ENCODE results near the gene RPS6KB2. TPM values are rescaled to one million over a fixed set of nuclear protein-coding genes. Genes with fewer than 3 reads are reported as not detected.

Gene RPS6KB2
- total RNA-seq, 2 experiments from 2014 or later: 69.3 to 72.0 TPM

DNA sequence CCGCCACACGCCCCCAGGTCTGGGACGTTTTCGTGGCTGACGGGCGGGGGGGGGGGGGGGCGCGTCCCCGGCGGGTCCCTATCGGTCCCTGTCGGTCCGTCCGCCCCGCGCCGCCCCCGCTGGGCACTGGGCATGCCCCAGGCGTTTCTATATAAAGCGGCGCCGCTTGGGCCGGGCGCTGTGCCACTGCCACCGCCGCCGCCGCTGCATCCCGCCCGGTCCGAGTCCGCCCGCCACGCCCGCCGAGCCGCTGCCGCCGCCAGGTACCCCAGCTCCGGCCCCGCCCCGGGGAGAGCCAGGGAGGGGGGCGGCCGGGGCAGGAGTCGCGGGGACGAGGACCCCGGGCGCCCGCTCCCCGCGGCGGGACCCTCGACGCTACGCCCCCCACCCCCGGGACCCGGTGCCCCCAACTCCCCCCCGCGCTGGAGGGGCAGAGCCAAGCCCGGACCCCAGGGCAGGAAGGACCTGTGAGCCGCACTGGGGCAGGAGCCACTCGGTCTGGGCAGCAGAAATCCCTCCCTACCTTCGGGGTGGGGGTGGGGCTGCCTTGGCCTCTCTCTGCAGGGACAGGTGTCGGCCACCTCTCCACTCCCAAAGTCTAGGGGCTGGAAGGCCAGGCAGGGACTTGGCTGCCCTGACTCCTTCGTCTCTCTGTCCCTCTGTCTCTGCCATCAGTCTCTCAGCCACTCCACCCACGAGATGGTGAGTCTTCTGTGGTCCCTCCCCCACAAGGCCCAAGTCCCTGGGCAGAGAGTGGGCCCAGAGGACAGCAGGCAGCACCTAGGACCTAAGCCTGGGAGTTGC lies 12.6 kb upstream of the RPS6KB2 start, which contains the start of gene CARNS1:
TSS of gene CARNS1 (plus strand) at position 178 of the 804 bp plus-strand sequence. CDS start at position 700, 522 bp downstream.
- H3K27ac Mint-ChIP-seq: peak within 1 kb of the TSS; percentile 98
- H3K36me3 Mint-ChIP-seq (ENCODE audit: low read depth): no peaks in the 10 kb centered on the region
- ChIA-PET CTCF (interaction anchor here (1.4 to 6.0 kb wide), 3 partner anchors 9 to 54 kb away, joined by 3 to 46 read pairs (median 4); partner anchors contain the start of genes PPP1CA and TBC1D10C), POLR2A (interaction anchor here (0.6 to 12.5 kb wide), 8 partner anchors 8 to 70 kb away, joined by 3 to 411 read pairs (median 11); partner anchors contain the start of genes PPP1CA, PTPRCAP, RPS6KB2 and TBC1D10C)
- DNase-seq (peak in 3 of 14 experiments; percentile 38 to 46 (median 44)), ATAC-seq (ENCODE audit: poor library complexity) (no peak)
- H3K9me3 ChIP-seq (ENCODE audit: control insufficient read depth in 1 of 2, insufficient read depth in 1 of 2, low read length in 2 of 2): no peaks in the 10 kb centered on the region
- H3K9me3 Mint-ChIP-seq: no peaks in the 10 kb centered on the region
- peaks cover 2% of the 10 kb centered on the region for H3K36me3 ChIP-seq (ENCODE audit: insufficient read depth, low read length)
- H3K4me3 ChIP-seq (ENCODE audit: low read length): peak within 1 kb of the TSS; percentile 51
- peak within 1 kb of the TSS; percentile 93 for H3K4me3 Mint-ChIP-seq
- H3K4me1 ChIP-seq (ENCODE audit: insufficient read depth, low read length): peaks cover 95% of the 10 kb centered on the region
- peak within 1 kb of the TSS; percentile 78 to 79 for H3K27ac ChIP-seq (ENCODE audit: low read depth in 1 of 2, low read length in 2 of 2)
- no peaks in the 10 kb centered on the region for H3K27me3 Mint-ChIP-seq
- H3K27me3 ChIP-seq (ENCODE audit: control insufficient read depth in 1 of 2, insufficient read depth in 2 of 2, low read length in 2 of 2): no peaks in the 10 kb centered on the region
- intact Hi-C loops (cut with DNase I, micrococcal nuclease): loop anchor here in 1 of 2 experiments (5.0 kb wide), 3 partner anchors 52 to 92 kb away; partner anchors contain the start of genes AIP, CDK2AP2, PITPNM1 and TMEM134
- H3K4me1 Mint-ChIP-seq (ENCODE audit: low read depth): peaks cover 79% of the 10 kb centered on the region
- TF ChIP-seq, protein P1, sequence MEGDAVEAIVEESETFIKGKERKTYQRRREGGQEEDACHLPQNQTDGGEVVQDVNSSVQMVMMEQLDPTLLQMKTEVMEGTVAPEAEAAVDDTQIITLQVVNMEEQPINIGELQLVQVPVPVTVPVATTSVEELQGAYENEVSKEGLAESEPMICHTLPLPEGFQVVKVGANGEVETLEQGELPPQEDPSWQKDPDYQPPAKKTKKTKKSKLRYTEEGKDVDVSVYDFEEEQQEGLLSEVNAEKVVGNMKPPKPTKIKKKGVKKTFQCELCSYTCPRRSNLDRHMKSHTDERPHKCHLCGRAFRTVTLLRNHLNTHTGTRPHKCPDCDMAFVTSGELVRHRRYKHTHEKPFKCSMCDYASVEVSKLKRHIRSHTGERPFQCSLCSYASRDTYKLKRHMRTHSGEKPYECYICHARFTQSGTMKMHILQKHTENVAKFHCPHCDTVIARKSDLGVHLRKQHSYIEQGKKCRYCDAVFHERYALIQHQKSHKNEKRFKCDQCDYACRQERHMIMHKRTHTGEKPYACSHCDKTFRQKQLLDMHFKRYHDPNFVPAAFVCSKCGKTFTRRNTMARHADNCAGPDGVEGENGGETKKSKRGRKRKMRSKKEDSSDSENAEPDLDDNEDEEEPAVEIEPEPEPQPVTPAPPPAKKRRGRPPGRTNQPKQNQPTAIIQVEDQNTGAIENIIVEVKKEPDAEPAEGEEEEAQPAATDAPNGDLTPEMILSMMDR (IDR thresholded peaks at IDR 0.05): no peak

DNA sequence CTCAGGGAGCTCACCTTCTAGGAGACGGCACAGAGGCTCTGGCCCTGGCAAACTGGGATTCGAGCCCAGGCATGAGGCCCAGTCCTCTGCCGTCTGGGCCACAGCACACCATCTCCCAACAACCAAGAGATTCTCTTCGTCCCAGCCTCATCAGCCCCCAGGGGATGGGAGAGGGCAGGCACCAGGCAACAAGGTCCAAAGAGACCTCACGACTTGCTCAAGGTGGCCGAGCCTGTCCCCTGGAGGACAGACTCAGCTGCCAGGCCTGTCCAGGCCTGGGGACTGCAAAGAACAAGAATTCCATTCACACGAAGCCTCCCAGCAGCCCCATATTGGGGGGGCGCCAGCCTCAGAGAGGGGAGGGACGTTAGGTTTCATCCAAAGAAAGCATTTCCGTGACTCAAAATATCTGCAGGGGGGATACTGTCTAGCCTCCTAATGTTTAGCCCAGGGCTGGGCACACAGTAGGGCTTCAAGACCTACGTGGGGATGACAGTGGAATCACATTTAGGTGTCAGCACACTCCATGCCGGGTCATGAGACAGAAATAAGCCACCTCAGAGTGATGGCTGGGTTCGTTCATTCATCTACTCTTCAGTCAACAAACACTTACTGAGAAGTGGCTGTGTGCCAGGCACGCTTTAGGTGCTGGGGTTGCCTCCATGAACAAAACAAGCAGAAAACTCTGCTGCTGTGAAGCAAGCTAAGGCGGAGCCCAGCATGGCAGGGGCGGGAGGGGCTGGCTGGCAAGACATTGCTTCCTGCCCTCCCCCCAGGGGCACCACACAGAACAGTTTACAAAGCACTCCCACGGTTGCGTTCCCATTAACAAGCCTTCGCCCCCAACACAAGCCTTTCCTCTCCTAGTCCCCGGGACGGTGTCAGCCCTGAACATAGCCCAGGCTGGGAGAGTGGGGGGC lies 11.6 kb upstream of the RPS6KB2 start:
- Histone ChIP-seq H3K4me3 (ENCODE audit: low read length) (peak overlapping the region; percentile 35), H3K36me3 (ENCODE audit: insufficient read depth, low read length) (no peaks in the 10 kb centered on the region), H3K27me3 (ENCODE audit: control insufficient read depth in 1 of 2, insufficient read depth in 2 of 2, low read length in 2 of 2) (no peaks in the 10 kb centered on the region), H3K27ac (ENCODE audit: low read depth in 1 of 2, low read length in 2 of 2) (peak overlapping the region; percentile 78 to 79), H3K4me1 (ENCODE audit: insufficient read depth, low read length) (peaks cover 91% of the 10 kb centered on the region), H3K9me3 (ENCODE audit: control insufficient read depth in 1 of 2, insufficient read depth in 1 of 2, low read length in 2 of 2) (no peaks in the 10 kb centered on the region)
- Mint-ChIP-seq H3K27me3 (no peaks in the 10 kb centered on the region), H3K27ac (peak overlapping the region; percentile 94), H3K4me1 (ENCODE audit: low read depth) (peaks cover 74% of the 10 kb centered on the region), H3K4me3 (peak overlapping the region; percentile 93), H3K36me3 (ENCODE audit: low read depth) (peaks cover 4% of the 10 kb centered on the region), H3K9me3 (no peaks in the 10 kb centered on the region)
- DNase-seq: peak; percentile 71 to 94 (median 88)
- ATAC-seq (ENCODE audit: poor library complexity): peak; percentile 67
- ChIA-PET CTCF (interaction anchor here (1.3 to 6.0 kb wide), 4 partner anchors 8 to 53 kb away, joined by 3 to 46 read pairs (median 4); partner anchors contain the start of genes PPP1CA and TBC1D10C), POLR2A (interaction anchor here (0.6 to 12.5 kb wide), 20 partner anchors 9 to 177 kb away, joined by 3 to 411 read pairs (median 5); partner anchors contain the start of genes AIP, GSTP1, PPP1CA and PTPRCAP)
- intact Hi-C loops (cut with DNase I, micrococcal nuclease): loop anchor here in 1 of 2 experiments (1.0 to 5.0 kb wide), 4 partner anchors 13 to 91 kb away; partner anchors contain the start of genes AIP, CDK2AP2, PITPNM1 and TMEM134
- TF ChIP-seq, protein P1 (IDR thresholded peaks at IDR 0.05): no peak

Data from CD4-positive, alpha-beta T cell (primary cell).